Right atrium auricular region (tissue), 2 donors: ENCODE data around the gene B3GNT5. TPM values are rescaled to one million over a fixed set of nuclear protein-coding genes. Genes with fewer than 3 reads are reported as not detected.

Source experiments
- DNase-seq: peaks from one replicate; pipeline ENCODE4 v3.0.0-alpha.2; 2019; ENCODE audit warnings: low spot score
- H3K27ac ChIP-seq, 2 donors: fragments of 200-600 bp; sonication (generic); 1 replicate in 1 of 2; 2 replicates in 1 of 2; pipeline ENCODE4 v1.5.1; 2016 to 2019
- H3K27me3 ChIP-seq, 2 donors: fragments of 200-600 bp; sonication (generic); one replicate each; pipeline versions ENCODE4 v1.5.1 to v1.6.0; 2017 to 2019
- H3K36me3 ChIP-seq: fragments of 200-600 bp; sonication (generic); one replicate; pipeline ENCODE4 v1.5.1; 2016
- H3K4me1 ChIP-seq, 2 donors: fragments of 200-600 bp; sonication (generic); one replicate each; pipeline versions ENCODE4 v1.5.1 to v1.6.0; 2017 to 2019
- H3K4me3 ChIP-seq, 2 donors: fragments of 200-600 bp; sonication (generic); 1 replicate in 1 of 2; 2 replicates in 1 of 2; pipeline ENCODE4 v1.5.1; 2017 to 2019; ENCODE audit warnings: mild to moderate bottlenecking in 1 of 2, moderate library complexity in 1 of 2
- H3K9me3 ChIP-seq, 2 donors: fragments of 200-600 bp; sonication (generic); one replicate each; pipeline ENCODE4 v1.5.1; 2019
- total RNA-seq, 2 donors: library from RNA; depleted of rRNA; stranded (reverse); fragments of >200 nt; gene quantifications; one replicate each; pipeline ENCODE4 v1.1.0, GENCODE V29; 2016
- TF ChIP-seq, protein P1 (sequence below), 2 donors: fragments of 200-600 bp; sonication (generic); IDR thresholded peaks; one replicate each; pipeline ENCODE4 v1.5.1; 2019; ENCODE audit warnings: antibody characterized with exemption in 2 of 2

B3GNT5 gene
- total RNA-seq, 2 donors from 2014 or later: 1.7 to 2.0 TPM

- H3K4me3 ChIP-seq: no peak overlapping the region
- TF ChIP-seq, protein P1, sequence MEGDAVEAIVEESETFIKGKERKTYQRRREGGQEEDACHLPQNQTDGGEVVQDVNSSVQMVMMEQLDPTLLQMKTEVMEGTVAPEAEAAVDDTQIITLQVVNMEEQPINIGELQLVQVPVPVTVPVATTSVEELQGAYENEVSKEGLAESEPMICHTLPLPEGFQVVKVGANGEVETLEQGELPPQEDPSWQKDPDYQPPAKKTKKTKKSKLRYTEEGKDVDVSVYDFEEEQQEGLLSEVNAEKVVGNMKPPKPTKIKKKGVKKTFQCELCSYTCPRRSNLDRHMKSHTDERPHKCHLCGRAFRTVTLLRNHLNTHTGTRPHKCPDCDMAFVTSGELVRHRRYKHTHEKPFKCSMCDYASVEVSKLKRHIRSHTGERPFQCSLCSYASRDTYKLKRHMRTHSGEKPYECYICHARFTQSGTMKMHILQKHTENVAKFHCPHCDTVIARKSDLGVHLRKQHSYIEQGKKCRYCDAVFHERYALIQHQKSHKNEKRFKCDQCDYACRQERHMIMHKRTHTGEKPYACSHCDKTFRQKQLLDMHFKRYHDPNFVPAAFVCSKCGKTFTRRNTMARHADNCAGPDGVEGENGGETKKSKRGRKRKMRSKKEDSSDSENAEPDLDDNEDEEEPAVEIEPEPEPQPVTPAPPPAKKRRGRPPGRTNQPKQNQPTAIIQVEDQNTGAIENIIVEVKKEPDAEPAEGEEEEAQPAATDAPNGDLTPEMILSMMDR (IDR thresholded peaks at IDR 0.05): no peak
- DNase-seq: peak; percentile 79
- peak overlapping the region in 1 of 2 donors; percentile 5 for H3K27ac ChIP-seq
- H3K9me3 ChIP-seq: no peaks in the 10 kb centered on the region
- no peaks in the 10 kb centered on the region for H3K36me3 ChIP-seq
- H3K4me1 ChIP-seq: peaks cover 0 to 12% of the 10 kb centered on the region in 2 donors
- no peaks in the 10 kb centered on the region for H3K27me3 ChIP-seq
Measured at GRCh38 chr3:183306798-183307671, 54.0 kb downstream of the B3GNT5 start.

- Histone ChIP-seq H3K9me3 (no peaks in the 10 kb centered on the region), H3K27me3 (no peaks in the 10 kb centered on the region), H3K4me3 (no peak overlapping the region), H3K27ac (no peak overlapping the region), H3K4me1 (peaks cover 0 to 12% of the 10 kb centered on the region in 2 donors), H3K36me3 (no peaks in the 10 kb centered on the region)
- TF ChIP-seq, protein P1 (IDR thresholded peaks at IDR 0.05): no peak
- DNase-seq: no peak
Measured at GRCh38 chr3:183307749-183308148, 54.7 kb downstream of the B3GNT5 start.

- no peak overlapping the region for H3K4me3 ChIP-seq
- H3K4me1 ChIP-seq: peaks cover 0 to 12% of the 10 kb centered on the region in 2 donors
- no peaks in the 10 kb centered on the region for H3K36me3 ChIP-seq
- no peaks in the 10 kb centered on the region for H3K9me3 ChIP-seq
- H3K27ac ChIP-seq: no peak overlapping the region
- DNase-seq: no peak
- H3K27me3 ChIP-seq: no peaks in the 10 kb centered on the region
- TF ChIP-seq, protein P1 (IDR thresholded peaks at IDR 0.05): no peak
Measured at GRCh38 chr3:183308751-183309150, 55.7 kb downstream of the B3GNT5 start.

DNA sequence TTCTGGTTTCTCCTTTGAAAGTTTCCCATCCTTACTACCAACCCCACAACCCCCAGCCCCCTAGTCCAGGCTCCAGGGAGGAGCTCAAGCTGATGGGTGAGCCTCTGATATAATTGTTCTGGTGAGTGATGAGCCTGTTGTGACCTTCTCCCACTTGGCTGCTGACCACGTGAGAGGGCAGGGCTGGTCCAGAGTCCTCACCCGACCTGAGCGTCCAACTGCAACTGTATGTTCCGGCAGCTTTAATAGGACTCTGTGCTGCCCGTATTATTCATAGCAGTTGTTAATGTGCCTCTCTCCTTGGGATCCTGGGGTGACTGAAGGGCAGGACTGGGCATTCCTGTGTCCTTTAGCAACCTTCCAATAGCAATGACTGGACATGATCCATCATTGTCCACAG, 56.2 kb downstream of the B3GNT5 start:
- H3K4me1 ChIP-seq: peaks cover 0 to 12% of the 10 kb centered on the region in 2 donors

GRCh38 chr3:183310936-183311335, 57.9 kb downstream of the B3GNT5 start:
- H3K9me3 ChIP-seq: no peaks in the 10 kb centered on the region
- no peaks in the 10 kb centered on the region for H3K36me3 ChIP-seq
- peaks cover 0 to 12% of the 10 kb centered on the region in 2 donors for H3K4me1 ChIP-seq
- TF ChIP-seq, protein P1 (IDR thresholded peaks at IDR 0.05): no peak
- no peak for DNase-seq
- no peaks in the 10 kb centered on the region for H3K27me3 ChIP-seq
- no peak overlapping the region for H3K4me3 ChIP-seq
- no peak overlapping the region for H3K27ac ChIP-seq

More for the DNA sequence above, 56.2 kb downstream of the B3GNT5 start:
- DNase-seq: no peak
- H3K9me3 ChIP-seq: no peaks in the 10 kb centered on the region
- H3K27me3 ChIP-seq: no peaks in the 10 kb centered on the region
- no peak overlapping the region for H3K4me3 ChIP-seq
- no peak overlapping the region for H3K27ac ChIP-seq
- TF ChIP-seq, protein P1 (IDR thresholded peaks at IDR 0.05): no peak
- H3K36me3 ChIP-seq: no peaks in the 10 kb centered on the region
